Measurements from ENCODE around the gene SERPINA5.
"Not testable (repeated sequence)": the region's sequence is repeated elsewhere in the genome, so short reads cannot be mapped to it uniquely, and the experiment has no call there.

SERPINA5 gene

GRCh38 chr14:94577472-94577871, 3.8 kb upstream of the SERPINA5 start:
- DNase-seq, result not testable (repeated sequence)

DNA sequence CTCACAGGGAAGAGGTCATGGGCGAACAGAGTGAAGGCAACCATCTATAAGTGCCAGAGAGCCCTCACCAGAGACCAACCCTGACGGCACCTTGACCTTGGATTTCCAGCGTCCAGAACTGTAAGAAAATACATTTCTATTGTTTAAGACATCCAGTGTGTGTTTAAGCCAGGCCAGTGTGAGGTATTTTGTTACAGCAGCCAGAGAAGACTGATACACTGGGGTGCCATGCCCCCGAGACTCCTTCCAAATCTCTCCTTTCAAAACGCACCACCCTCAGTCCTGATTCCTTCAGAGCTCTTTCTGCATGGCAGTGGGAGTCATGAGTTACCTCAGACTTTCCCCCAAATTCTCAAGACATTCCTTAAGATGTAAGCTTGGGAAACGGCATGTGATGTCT, 2.5 kb upstream of the SERPINA5 start:
- no peak for DNase-seq

GRCh38 chr14:94582199-94582750, 1.0 kb downstream of the SERPINA5 start:
- no peak for DNase-seq

DNA sequence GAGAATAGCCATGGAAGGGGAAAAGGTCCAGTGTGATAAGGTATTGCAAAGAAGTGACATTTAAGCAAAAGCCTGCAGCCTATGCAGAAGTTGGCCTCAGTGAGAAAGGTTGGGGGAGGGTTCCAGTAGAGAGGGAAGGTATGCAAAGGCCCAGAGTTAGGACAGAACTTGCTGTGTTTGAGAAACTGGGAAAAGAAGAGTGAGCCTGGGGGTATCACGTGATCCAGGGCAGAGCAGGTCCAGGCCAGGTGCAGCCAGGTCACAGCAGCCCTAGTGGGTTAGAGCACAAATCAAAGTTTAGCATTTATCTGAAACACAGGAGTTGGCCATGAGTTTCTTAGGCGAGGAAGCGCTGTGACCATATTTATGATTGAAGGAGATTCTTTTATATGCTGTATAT, 1.6 kb downstream of the SERPINA5 start:
- no peak for DNase-seq

GRCh38 chr14:94583557-94583956, 2.3 kb downstream of the SERPINA5 start:
- DNase-seq, result no peak

- DNase-seq, result no peak
Measured at GRCh38 chr14:94584591-94585280, 3.5 kb downstream of the SERPINA5 start.

GRCh38 chr14:94586635-94587034, 5.4 kb downstream of the SERPINA5 start:
- DNase-seq, result no peak

DNA sequence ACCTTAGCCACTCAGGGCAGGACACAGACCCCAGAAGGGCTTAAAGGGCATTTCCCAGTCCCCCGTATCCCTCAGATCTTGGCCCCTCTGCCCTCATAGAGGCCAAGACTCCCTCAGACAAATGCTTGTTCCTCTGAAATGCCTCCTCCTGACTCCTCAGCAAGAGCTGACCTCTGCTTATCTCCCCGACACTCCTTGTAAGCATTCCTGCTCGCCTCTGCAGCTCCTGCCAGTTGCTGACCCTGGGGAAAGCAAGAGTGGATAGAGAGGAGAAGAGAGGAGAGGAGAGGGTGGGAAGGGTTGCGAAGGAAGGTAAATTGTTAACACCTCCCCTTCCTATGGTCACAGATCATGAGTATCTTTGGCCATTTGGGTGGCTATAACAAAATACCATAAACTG, 7.1 kb downstream of the SERPINA5 start:
- DNase-seq, result no peak

GRCh38 chr14:94591073-94591472, 9.8 kb downstream of the SERPINA5 start:
- DNase-seq, result no peak

DNA sequence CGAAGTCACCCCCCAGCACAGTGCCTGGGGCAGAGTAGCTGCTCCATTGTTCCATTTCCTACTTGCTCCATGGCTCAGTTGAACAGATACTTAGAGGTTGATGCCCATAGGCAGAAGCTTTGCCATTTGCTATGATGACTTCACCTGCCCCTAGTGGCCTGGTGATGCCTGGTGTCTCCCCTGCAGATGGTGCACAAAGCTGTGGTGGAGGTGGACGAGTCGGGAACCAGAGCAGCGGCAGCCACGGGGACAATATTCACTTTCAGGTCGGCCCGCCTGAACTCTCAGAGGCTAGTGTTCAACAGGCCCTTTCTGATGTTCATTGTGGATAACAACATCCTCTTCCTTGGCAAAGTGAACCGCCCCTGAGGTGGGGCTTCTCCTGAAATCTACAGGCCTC, 10.6 kb downstream of the SERPINA5 start:
- DNase-seq, result no peak

GRCh38 chr14:94592457-94592856, 11.2 kb downstream of the SERPINA5 start:
- no peak for DNase-seq

DNA sequence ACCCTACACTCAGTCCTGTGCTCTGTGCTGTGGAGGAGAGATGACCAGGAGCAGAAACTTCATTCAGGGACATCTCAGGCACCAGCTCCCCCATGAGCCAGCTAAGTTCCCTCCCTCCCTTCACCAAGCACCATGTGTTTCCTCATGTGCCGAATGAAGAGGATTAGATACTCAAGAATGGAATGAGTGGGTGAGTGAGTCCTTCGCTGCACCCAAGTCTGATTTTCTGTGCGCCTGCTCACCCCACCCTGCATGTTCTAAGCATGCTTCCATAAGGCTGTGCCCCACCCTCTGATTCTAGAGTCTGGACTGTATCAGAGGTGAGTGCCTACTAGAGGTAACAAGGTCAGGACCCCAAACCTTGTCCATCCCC, 12.1 kb downstream of the SERPINA5 start:
- no peak for DNase-seq

- no peak for DNase-seq
Measured at GRCh38 chr14:94593749-94594431, 12.7 kb downstream of the SERPINA5 start.

- DNase-seq, result no peak
Measured at GRCh38 chr14:94594441-94594840, 13.2 kb downstream of the SERPINA5 start.

GRCh38 chr14:94595912-94596311, 14.7 kb downstream of the SERPINA5 start:
- DNase-seq, result no peak

DNA sequence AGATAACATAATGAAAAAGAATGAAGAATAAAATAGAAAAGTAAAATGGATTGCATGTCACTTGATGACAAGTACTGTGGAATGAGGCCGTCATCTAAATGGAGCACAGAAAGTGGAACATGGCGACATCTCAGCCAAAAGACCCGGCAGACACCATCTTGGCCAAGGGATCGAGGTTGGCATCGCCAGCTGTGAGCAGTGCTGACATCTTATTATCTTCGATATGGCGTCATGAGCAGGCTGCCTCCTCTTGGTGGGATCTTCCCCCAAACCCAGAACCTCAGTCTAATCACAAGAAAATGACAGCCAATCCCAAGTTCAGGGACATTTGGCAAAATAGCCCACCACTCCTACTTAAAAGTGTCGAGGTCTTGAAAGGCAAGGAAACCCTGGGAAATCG, 15.1 kb downstream of the SERPINA5 start:
- DNase-seq, result no peak

GRCh38 chr14:94597788-94598187, 16.6 kb downstream of the SERPINA5 start:
- no peak for DNase-seq

- DNase-seq, result no peak
Measured at GRCh38 chr14:94598506-94598815, 17.2 kb downstream of the SERPINA5 start.

DNA sequence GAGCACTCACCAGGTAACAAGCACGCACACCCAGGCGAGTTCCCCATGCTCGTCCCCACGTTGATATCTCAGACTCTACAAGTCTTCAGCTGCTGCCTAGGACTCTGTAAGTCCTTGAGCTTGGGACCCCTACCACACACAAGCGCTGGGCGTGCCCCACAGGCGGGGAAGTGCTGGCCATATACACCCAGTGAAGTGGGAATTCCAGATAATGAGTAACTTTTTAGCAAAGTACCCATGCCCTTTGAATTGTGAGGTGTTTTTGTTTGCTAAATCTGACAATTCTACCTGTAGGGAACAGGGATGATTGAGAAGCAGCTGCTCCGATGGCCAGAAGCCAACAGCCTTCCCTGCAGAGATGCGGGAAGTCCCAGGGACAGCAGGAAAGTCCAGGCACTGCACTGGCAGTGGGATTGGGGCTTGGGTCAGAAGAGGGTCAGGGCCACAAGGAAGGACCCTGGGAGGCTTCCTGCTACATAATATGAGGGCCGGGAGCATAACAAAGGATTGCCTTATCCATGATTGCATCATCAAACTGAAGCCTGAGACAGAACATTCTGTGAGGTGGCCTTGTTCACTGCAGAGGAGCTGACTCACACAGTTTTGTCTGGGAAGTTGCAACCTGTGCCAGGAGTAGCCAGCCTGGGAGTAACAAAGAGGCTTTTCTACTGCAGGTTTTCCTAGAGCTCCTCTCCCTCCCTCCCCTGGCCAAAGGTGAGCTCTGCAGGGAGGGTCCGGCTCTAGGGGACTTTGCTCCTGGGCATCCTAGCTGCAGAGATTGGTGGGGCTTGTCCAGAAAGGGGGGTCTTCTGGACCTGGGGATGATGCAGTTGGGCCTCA, 17.8 kb downstream of the SERPINA5 start:
- peak; percentile 48 for DNase-seq

GRCh38 chr14:94599656-94600004, 18.4 kb downstream of the SERPINA5 start:
- DNase-seq, result no peak

DNA sequence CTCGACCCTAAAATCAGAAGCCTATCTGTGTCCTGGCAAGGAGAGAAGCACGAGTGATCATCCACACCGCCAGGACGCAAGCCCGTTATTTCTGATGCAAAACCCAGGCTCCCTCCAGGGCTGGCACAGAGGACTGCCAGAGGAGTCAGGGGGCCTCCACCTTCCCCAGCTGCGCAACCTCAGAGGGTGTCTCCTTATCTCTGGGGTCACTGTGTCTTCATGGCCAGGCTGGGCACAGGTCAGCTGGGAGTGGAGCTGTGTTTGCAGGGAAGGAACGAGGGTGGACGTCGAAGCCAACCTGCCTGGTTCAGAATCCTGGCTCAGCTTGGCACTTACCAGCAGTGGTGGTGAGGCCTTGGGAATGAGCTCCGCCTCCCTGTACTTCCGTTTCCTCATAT, 18.9 kb downstream of the SERPINA5 start:
- DNase-seq, result no peak

DNA sequence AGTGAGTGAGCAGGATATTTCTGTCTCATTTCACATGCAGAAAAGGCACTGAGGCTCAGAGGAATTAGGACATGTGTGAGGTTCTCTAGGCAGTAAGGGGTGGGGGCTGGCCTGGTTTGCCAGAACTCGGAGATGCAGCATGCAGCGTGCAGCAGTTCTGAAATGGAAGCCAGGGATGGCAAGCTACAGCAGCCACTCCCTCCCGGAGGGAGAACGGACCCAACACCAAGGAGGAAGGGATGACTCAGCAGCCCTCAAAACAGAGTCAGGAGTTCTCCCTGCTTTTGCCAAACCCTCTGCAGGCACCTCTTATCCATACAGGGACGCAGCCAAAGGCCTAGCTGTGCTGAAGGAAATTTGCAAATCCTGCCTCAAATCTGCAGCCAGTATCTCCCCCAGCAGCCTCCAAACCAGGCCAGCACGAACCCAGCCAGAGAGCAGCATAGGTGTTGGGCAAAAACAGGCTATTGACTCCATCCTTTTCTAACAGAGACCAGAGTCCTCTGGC, 20.7 kb downstream of the SERPINA5 start:
- DNase-seq, result peak; percentile 30

- no peak for DNase-seq
Measured at GRCh38 chr14:94602722-94603121, 21.5 kb downstream of the SERPINA5 start.

DNA sequence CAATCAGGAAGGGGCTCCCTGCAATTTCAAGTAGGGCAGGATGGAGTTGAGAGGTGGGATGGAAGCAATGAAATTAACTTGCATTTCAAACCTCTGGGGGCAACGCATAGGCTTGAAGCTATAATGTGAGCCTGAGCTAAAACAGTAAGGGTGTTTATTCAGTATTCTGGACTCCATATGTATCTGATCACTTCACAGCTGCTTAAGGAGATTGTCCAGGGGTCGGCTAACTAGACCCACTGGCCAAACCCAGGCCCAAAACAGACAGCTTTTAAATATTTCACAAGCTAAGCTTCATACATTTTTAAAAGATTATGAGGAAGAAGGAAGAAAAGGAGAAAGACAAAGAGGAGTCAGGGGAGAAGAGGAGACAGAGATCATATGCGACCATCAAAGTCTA, 24.1 kb downstream of the SERPINA5 start:
- DNase-seq, result no peak
